Measurements from ENCODE around the gene EMP1. TPM values are rescaled to one million over a fixed set of nuclear protein-coding genes. Genes with fewer than 3 reads are reported as not detected.

Gene EMP1
- total RNA-seq, 1 donor from 2014 or later: 273 TPM

DNA sequence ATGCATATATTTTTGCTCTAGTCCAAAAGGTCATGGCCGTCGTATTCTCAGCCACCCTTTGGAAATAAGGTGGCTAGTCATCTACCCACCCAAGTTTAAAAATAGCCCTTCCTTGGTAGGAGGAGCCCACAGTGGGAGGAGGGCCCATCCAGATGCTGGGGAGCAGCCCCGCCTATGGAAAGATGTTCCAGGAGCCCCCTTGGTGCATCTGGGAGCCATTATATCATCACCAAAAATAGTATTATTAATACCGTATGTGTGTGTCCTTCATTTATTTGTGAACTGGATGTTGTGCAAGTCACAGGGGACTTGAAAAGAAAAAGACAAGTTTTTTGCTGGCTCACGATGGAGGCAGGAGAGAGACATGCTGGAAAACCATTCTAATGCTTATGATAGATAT lies 34.0 kb downstream of the EMP1 start:
- no peaks in the 10 kb centered on the region for H3K9me3 Mint-ChIP-seq (ENCODE audit: unreplicated experiment)
- peaks cover 2% of the 10 kb centered on the region for H3K4me1 Mint-ChIP-seq (ENCODE audit: unreplicated experiment)
- no peaks in the 10 kb centered on the region for H3K36me3 Mint-ChIP-seq (ENCODE audit: low read depth, unreplicated experiment)
- H3K4me3 Mint-ChIP-seq (ENCODE audit: unreplicated experiment): no peak overlapping the region
- DNase-seq (ENCODE audit: low spot score): no peak
- H3K27me3 Mint-ChIP-seq (ENCODE audit: unreplicated experiment): no peaks in the 10 kb centered on the region
- TF ChIP-seq, protein P1, sequence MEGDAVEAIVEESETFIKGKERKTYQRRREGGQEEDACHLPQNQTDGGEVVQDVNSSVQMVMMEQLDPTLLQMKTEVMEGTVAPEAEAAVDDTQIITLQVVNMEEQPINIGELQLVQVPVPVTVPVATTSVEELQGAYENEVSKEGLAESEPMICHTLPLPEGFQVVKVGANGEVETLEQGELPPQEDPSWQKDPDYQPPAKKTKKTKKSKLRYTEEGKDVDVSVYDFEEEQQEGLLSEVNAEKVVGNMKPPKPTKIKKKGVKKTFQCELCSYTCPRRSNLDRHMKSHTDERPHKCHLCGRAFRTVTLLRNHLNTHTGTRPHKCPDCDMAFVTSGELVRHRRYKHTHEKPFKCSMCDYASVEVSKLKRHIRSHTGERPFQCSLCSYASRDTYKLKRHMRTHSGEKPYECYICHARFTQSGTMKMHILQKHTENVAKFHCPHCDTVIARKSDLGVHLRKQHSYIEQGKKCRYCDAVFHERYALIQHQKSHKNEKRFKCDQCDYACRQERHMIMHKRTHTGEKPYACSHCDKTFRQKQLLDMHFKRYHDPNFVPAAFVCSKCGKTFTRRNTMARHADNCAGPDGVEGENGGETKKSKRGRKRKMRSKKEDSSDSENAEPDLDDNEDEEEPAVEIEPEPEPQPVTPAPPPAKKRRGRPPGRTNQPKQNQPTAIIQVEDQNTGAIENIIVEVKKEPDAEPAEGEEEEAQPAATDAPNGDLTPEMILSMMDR (IDR thresholded peaks at IDR 0.05; ENCODE audit: unreplicated experiment): no peak
- H3K27ac Mint-ChIP-seq (ENCODE audit: unreplicated experiment): no peak overlapping the region

DNA sequence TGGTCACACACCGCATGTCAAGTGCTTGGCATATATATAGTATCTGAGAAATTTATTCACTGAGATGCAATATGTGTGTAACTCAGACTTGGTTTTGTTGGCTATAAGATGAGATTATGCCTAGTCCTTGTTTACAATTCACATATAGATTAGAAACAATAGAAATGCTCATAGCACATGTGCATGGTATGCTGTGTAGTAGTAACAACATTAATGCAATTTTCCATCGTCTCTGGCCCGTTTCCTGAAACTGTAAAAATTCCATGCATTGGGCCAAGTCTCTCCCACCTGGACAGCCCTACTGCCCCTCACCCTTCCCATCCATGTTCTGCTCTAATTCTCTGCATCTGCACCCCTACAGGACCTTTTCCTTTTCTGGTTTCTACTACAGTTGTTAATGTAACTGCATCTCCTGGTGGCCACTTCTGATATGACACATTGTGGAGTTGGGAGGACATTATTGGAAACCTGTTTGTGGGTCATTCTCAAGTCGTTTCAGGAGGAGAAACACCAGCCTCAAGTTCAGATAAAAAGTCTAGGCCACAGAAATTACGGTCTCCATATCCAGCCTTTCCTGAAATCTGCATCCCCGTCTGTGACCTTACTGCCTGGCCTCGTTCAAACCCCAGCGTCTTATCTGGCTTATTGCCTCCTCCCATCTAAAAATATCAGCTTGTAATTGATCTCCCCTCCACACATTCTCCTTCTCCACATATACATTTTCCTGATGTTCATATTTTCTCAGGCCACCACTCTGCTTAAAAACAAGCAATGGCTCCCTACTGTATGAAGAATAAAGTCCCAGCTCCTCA lies 37.5 kb downstream of the EMP1 start:
- Mint-ChIP-seq H3K4me1 (ENCODE audit: unreplicated experiment) (peaks cover 2% of the 10 kb centered on the region), H3K36me3 (ENCODE audit: low read depth, unreplicated experiment) (no peaks in the 10 kb centered on the region), H3K9me3 (ENCODE audit: unreplicated experiment) (no peaks in the 10 kb centered on the region), H3K27me3 (ENCODE audit: unreplicated experiment) (no peaks in the 10 kb centered on the region), H3K4me3 (ENCODE audit: unreplicated experiment) (no peak overlapping the region), H3K27ac (ENCODE audit: unreplicated experiment) (no peak overlapping the region)
- DNase-seq (ENCODE audit: low spot score): peak; percentile 67
- TF ChIP-seq, protein P1 (IDR thresholded peaks at IDR 0.05; ENCODE audit: unreplicated experiment): peak; percentile 95

DNA sequence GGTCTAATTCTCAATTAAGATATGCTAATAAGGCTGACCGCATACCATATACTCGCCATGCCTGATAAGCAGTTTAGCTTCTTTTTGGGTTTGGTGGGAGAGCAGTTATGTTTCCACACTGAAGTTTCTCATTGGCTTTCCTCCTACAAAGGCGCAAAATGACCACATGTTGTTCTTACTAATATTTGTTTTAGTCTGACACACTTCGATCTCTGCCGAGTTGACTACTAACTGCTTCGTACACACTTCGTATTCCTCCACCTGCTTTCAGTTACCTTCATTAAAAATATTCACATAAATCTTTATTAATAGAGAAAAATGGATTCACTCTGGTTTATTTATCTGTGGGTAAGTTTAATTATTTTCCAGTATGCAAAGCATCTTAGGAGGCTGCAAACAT lies 41.7 kb downstream of the EMP1 start:
- Mint-ChIP-seq H3K27me3 (ENCODE audit: unreplicated experiment) (peaks cover 1% of the 10 kb centered on the region), H3K9me3 (ENCODE audit: unreplicated experiment) (no peaks in the 10 kb centered on the region), H3K4me1 (ENCODE audit: unreplicated experiment) (peaks cover 2% of the 10 kb centered on the region), H3K27ac (ENCODE audit: unreplicated experiment) (no peak overlapping the region), H3K36me3 (ENCODE audit: low read depth, unreplicated experiment) (no peaks in the 10 kb centered on the region), H3K4me3 (ENCODE audit: unreplicated experiment) (no peak overlapping the region)
- no peak for DNase-seq (ENCODE audit: low spot score)
- TF ChIP-seq, protein P1 (IDR thresholded peaks at IDR 0.05; ENCODE audit: unreplicated experiment): no peak

DNA sequence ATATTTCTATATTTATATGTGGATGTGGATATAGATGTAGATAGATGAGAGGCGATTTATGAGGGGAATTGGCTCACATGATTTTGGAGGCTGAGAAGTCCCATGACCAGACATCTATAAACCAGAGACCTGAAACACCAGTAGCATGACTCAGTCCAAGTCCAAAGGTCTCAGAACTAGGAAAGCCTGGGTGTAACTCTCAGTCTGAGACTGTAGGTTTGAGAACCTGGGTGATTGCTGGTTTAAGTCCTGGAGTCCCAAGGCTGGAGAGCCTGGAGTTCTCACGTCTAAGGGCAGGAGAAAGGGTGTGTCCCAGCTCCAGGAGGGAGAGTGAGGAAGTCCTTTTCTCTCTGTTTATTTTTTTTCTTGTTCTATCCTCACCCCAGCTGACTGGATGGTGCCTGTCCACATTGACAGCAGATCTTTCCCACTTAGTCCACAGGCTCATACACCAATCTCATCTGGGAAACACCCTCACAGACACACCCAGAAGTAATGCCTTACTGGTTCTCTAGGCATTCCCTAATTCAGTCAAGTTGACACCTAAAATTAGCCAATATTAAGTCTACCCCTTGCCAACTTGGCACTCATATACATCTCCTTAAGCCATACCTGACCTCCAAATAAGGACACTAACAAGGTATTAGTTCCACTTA lies 45.4 kb downstream of the EMP1 start:
- DNase-seq (ENCODE audit: low spot score): no peak

More for the DNA sequence above, 45.4 kb downstream of the EMP1 start:
- Mint-ChIP-seq H3K4me1 (ENCODE audit: unreplicated experiment) (no peaks in the 10 kb centered on the region), H3K9me3 (ENCODE audit: unreplicated experiment) (no peaks in the 10 kb centered on the region), H3K36me3 (ENCODE audit: low read depth, unreplicated experiment) (no peaks in the 10 kb centered on the region), H3K27ac (ENCODE audit: unreplicated experiment) (no peak overlapping the region), H3K27me3 (ENCODE audit: unreplicated experiment) (peaks cover 1% of the 10 kb centered on the region), H3K4me3 (ENCODE audit: unreplicated experiment) (no peak overlapping the region)
- TF ChIP-seq, protein P1 (IDR thresholded peaks at IDR 0.05; ENCODE audit: unreplicated experiment): no peak
